ENCODE measurements around the gene COL13A1.

The COL13A1 gene

DNA sequence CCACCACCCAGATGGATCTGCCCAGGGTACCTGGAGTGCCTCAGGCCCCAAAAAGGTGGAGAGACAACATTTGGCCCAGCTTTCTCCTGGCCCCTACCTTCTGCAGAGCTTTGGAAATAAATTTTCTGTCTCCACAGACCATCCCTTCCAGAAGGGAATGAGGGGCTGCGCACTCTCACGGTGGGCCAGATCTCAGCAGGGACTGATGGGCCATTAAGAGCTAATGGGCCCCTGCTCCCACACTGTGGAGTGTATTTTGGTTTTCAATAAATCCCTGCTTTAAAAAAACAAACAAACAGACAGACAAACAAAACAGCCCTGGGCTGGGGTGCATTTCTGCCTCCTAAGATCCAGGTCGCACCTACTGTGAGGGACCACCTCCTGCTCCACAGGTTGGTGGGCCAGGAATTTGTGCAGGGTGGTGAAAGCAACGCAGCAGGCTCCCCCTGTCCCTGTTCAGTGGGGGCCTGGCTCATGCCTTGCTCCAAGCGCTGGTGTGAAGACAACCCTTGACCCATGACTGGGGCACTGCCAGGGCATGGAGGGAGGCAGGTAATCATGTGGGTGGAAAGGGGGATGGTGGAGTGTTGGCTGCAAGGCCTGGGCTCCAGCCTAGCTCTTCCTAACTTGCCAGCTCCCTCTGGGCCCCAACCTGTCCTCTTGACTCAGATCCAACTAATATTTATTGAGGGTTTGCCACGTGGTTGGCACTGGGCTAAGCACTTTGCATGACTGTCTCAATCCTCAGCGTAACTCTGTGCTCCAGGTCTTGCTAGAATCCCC, 88.5 kb downstream of the COL13A1 start:
- ChIA-PET CTCF (no interaction called here), POLR2A (no interaction called here)
- TF ChIP-seq CTBP1 (IDR thresholded peaks at IDR 0.05; ENCODE audit: borderline replicate concordance) (no peak), TARDBP (IDR thresholded peaks at IDR 0.05) (no peak), NFRKB (IDR thresholded peaks at IDR 0.05) (no peak), SUZ12 (IDR thresholded peaks at IDR 0.05) (no peak), FOXM1 (IDR thresholded peaks at IDR 0.05; ENCODE audit: borderline replicate concordance) (no peak), BHLHE40 (IDR thresholded peaks at IDR 0.05; ENCODE audit: borderline replicate concordance) (no peak), L3MBTL2 (conservative IDR thresholded peaks at IDR 0.05) (no peak), FOXA1 (IDR thresholded peaks at IDR 0.05) (no peak), ZNF384 (IDR thresholded peaks at IDR 0.05) (no peak), ARNT (IDR thresholded peaks at IDR 0.05) (no peak), SP1 (IDR thresholded peaks at IDR 0.05) (no peak)
- TF ChIP-seq, protein P1, sequence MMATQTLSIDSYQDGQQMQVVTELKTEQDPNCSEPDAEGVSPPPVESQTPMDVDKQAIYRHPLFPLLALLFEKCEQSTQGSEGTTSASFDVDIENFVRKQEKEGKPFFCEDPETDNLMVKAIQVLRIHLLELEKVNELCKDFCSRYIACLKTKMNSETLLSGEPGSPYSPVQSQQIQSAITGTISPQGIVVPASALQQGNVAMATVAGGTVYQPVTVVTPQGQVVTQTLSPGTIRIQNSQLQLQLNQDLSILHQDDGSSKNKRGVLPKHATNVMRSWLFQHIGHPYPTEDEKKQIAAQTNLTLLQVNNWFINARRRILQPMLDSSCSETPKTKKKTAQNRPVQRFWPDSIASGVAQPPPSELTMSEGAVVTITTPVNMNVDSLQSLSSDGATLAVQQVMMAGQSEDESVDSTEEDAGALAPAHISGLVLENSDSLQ (IDR thresholded peaks at IDR 0.05): no peak
- DNase-seq (ENCODE audit: extremely low spot score): no peak

DNA sequence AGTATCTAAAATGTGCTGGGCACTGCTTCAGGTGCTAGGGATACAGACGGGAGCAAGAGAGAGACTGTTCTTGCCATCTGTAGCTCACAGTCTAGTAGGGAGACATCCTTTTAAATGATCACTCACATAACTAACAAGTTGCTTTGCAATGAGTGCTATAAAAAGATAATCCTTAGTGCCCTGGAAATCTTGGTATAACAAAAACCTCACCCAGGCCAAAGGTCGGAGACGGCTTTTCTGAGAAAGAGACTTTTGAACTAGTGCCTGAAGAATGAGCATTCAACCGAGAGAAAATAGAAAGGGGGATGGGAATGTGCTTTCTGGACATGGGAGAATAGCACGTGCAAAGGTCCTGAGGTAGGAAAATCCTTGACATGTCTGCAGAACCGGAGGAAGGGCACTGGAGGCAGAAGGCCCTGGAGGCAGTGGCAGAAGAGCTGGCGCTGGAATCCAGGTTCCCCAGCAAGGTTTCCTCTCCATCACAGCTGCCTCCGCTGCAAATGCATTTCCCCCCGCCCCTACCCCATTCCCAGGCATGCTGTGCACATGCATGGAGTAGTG, 89.4 kb downstream of the COL13A1 start:
- CTCF ChIA-PET: no interaction called here
- no peak for DNase-seq (ENCODE audit: extremely low spot score)
- TF ChIP-seq NFRKB (IDR thresholded peaks at IDR 0.05): no peak
- no peak for TF ChIP-seq L3MBTL2 (conservative IDR thresholded peaks at IDR 0.05)
- no peak for TF ChIP-seq LEF1 (IDR thresholded peaks at IDR 0.05; ENCODE audit: borderline replicate concordance)
- TF ChIP-seq ZNF384 (IDR thresholded peaks at IDR 0.05): no peak
- TF ChIP-seq, protein P1 (IDR thresholded peaks at IDR 0.05): no peak
- no peak for TF ChIP-seq TARDBP (IDR thresholded peaks at IDR 0.05)
- no peak for TF ChIP-seq HDGF (IDR thresholded peaks at IDR 0.05; ENCODE audit: borderline replicate concordance)
- TF ChIP-seq SP1 (IDR thresholded peaks at IDR 0.05): no peak
- TF ChIP-seq ELF4 (IDR thresholded peaks at IDR 0.05): no peak
- TF ChIP-seq SUZ12 (IDR thresholded peaks at IDR 0.05): no peak
- no peak for TF ChIP-seq CTBP1 (IDR thresholded peaks at IDR 0.05; ENCODE audit: borderline replicate concordance)
- TF ChIP-seq FOXK2 (IDR thresholded peaks at IDR 0.05): no peak
- TF ChIP-seq ARNT (IDR thresholded peaks at IDR 0.05): no peak
- no peak for TF ChIP-seq BHLHE40 (IDR thresholded peaks at IDR 0.05; ENCODE audit: borderline replicate concordance)
- no peak for TF ChIP-seq FOXA1 (IDR thresholded peaks at IDR 0.05)
- TF ChIP-seq FOXM1 (IDR thresholded peaks at IDR 0.05; ENCODE audit: borderline replicate concordance): no peak
- POLR2A ChIA-PET: no interaction called here

DNA sequence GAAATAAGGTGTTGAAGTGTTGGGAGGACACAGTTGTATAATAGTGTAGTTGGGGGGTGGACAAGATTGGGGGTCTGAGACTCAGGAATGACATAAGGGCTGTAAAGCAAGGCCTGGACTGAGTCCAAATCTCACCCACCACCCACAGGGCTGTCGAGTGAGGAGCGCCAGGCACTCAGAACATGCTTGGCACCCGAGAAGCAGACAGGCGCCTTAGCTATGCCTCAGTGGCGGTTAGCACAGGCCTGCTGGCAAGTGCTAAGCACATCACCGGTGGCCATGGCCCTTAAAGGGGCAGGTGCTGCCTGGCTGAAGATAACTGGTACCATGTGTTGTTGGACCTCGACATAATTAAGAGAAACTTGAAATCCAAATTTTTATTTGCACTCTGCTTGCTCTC, 90.7 kb downstream of the COL13A1 start:
- DNase-seq (ENCODE audit: extremely low spot score): no peak
- ChIA-PET CTCF (no interaction called here), POLR2A (no interaction called here)
- no peak for TF ChIP-seq HDGF (IDR thresholded peaks at IDR 0.05; ENCODE audit: borderline replicate concordance)

DNA sequence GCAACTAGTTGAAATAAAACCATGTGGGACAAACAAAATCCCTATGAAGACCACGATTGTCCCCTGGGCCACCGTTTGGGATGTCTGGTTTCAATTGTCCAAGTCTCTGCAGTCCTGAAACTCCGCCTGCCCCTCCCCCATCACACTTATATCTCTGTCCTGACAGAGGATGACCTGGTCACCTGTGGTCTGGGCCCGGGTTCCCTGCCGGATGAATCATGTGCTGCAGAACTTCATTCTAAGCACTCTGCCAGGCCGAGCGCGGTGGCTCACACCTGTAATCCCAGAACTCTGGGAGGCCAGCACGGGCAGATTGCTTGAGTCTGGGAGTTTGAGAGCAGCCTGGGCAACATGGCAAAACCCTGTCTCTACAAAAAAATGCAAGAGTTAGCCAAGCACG, 91.1 kb downstream of the COL13A1 start:
- POLR2A ChIA-PET: no interaction called here
- TF ChIP-seq FOXM1 (IDR thresholded peaks at IDR 0.05; ENCODE audit: borderline replicate concordance) (no peak), ZNF384 (IDR thresholded peaks at IDR 0.05) (no peak), ELF4 (IDR thresholded peaks at IDR 0.05) (no peak), ARNT (IDR thresholded peaks at IDR 0.05) (no peak), SUZ12 (IDR thresholded peaks at IDR 0.05) (no peak), L3MBTL2 (conservative IDR thresholded peaks at IDR 0.05) (no peak), NFRKB (IDR thresholded peaks at IDR 0.05) (no peak)
- no peak for DNase-seq (ENCODE audit: extremely low spot score)
- CTCF ChIA-PET: no interaction called here

DNA sequence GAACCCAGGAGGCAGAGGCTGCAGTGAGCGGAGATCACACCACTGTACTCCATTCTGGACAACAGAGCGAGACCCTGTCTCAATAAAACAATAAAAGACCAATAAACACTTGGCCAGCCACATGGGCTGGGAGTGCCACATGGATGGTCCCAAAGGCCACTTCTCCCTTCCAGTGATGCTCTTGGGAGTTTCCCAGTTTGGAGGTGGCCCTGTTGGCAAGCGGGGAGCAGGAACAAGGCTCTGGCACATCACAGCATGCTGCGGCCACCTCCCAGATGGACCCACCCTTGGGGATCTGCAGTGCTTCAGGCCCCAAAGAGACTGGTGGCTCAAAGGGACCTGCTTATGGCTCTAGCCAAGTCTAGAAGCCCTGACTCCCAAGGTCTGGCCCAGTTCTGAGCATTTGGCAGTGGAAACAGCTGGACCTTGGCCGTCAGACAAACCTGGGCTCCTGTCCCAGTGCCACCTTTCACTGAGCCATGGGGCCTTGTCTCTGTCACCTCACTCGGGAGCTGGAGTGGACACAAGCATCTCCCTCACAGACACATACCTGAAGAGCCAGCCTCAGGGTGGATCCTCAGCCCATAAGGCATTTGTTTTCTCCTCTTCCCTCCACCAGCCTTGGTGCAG, 91.7 kb downstream of the COL13A1 start:
- ChIA-PET POLR2A (no interaction called here), CTCF (interaction anchor here (1.3 kb wide), 1 partner anchor 21 kb away, joined by 3 read pairs; no protein-coding TSS in a partner anchor)
- DNase-seq (ENCODE audit: extremely low spot score): no peak
- no peak for TF ChIP-seq FOXA1 (IDR thresholded peaks at IDR 0.05)
- TF ChIP-seq ZNF384 (IDR thresholded peaks at IDR 0.05): no peak
- TF ChIP-seq ARNT (IDR thresholded peaks at IDR 0.05): no peak
- TF ChIP-seq LEF1 (IDR thresholded peaks at IDR 0.05; ENCODE audit: borderline replicate concordance): no peak
- TF ChIP-seq L3MBTL2 (conservative IDR thresholded peaks at IDR 0.05): no peak
- no peak for TF ChIP-seq FOXM1 (IDR thresholded peaks at IDR 0.05; ENCODE audit: borderline replicate concordance)
- TF ChIP-seq HDGF (IDR thresholded peaks at IDR 0.05; ENCODE audit: borderline replicate concordance): no peak

DNA sequence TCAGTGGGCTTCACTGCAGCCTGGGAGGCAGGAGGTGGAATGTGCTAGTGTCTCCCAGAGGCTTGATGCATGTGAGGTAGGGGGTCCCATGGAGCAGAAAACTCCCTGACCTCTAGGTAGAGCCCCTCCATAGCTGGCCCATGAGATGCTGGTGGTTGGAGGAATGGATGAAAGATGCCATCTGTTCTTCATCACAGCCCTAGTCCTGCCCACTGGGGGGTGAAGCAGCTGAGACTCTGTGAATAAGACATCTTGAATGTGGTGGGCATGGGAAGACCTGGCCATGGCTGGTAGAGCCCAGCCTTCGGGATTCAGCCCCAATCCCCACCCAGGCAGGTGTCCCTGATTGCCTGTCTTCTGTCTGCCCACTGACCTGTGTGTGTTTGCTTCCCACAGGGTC, 92.5 kb downstream of the COL13A1 start:
- CTCF ChIA-PET: interaction anchor here (1.3 kb wide), 1 partner anchor 20 kb away, joined by 3 read pairs; no protein-coding TSS in a partner anchor
- POLR2A ChIA-PET: no interaction called here
- TF ChIP-seq HDGF (IDR thresholded peaks at IDR 0.05; ENCODE audit: borderline replicate concordance): no peak
- TF ChIP-seq BHLHE40 (IDR thresholded peaks at IDR 0.05; ENCODE audit: borderline replicate concordance): no peak
- TF ChIP-seq CTBP1 (IDR thresholded peaks at IDR 0.05; ENCODE audit: borderline replicate concordance): no peak
- TF ChIP-seq SP1 (IDR thresholded peaks at IDR 0.05): no peak
- TF ChIP-seq NFRKB (IDR thresholded peaks at IDR 0.05): no peak
- no peak for TF ChIP-seq FOXA1 (IDR thresholded peaks at IDR 0.05)
- TF ChIP-seq FOXK2 (IDR thresholded peaks at IDR 0.05): no peak
- TF ChIP-seq, protein P1 (IDR thresholded peaks at IDR 0.05): no peak
- no peak for TF ChIP-seq L3MBTL2 (conservative IDR thresholded peaks at IDR 0.05)
- TF ChIP-seq SUZ12 (IDR thresholded peaks at IDR 0.05): no peak
- TF ChIP-seq ZNF384 (IDR thresholded peaks at IDR 0.05): no peak
- no peak for TF ChIP-seq TARDBP (IDR thresholded peaks at IDR 0.05)
- no peak for TF ChIP-seq ARNT (IDR thresholded peaks at IDR 0.05)
- DNase-seq (ENCODE audit: extremely low spot score): no peak

Data from HEK293T (cell line).